H4 (cell line): ENCODE results near the gene NDFIP2. TPM values are rescaled to one million over a fixed set of nuclear protein-coding genes. Genes with fewer than 3 reads are reported as not detected.
A peak's percentile ranks its signal among the peaks of the same experiment; 100 is the strongest.

Experiments used
- DNase-seq: peaks from one replicate; pipeline ENCODE4 v3.0.0-alpha.2; 2015; ENCODE audit warnings: low spot score
- total RNA-seq: library from RNA; depleted of rRNA; stranded (reverse); fragments of >200 nt; shearing (Covaris generic); gene quantifications from 2 replicates; pipeline ENCODE4 v1.2.3, GENCODE V29; 2014

The NDFIP2 gene
- total RNA-seq, 1 experiment from 2014 or later: 28.4 TPM

DNA sequence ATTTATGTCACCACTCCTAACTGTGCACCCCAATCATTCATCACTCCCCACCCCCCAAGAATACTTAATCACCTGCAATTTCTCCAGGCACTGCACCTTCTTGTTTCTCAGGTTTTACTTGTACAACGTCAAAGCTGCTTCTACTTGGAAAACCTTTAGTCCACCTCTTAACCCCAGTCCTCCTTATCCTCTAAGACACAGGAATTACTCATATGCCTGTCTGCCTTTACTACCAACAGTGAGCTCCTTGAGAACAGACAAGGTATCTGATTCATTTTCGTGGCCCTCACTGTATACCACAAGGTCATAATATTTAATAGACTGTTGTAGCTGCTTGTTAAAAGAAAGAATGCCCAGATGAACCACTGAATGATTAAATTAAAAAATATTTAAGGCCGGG is 21.0 kb upstream of the NDFIP2 start:
- no peak for DNase-seq

DNA sequence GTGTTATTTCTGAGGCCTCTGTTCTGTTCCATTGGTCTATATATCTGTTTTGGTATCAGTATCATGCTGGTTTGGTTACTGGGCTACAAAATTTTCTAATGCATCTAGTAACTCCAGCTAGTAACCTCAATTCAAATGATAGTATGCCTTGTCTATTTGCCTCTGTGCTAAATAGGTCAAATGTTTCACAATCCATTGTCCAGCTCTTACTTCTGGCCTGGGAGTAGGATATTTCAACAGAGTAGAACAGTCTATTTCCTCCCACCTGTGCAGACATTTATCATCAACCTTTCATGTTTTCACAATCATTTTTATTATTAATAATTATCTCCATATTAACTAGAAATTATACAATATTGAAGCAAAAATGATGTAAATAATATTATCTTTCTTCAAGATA is 18.1 kb upstream of the NDFIP2 start:
- no peak for DNase-seq

DNA sequence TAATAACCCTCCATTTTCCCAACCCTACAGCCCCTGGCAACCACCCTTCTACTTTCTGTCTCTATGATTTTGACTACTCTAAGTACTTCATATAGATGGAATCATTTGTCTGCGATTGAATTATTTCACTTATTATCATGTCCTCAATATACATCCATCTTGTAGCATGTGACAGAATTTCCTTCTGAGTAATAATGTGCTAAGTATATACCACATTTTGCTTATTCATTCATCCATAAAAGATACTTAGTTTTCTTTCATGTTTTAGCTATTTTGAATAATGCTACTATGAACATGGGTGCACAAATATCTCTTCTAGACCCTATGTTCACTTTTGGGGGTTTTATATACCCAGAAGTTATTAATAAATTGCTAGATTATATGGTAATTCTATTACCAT is 17.4 kb upstream of the NDFIP2 start:
- no peak for DNase-seq

DNA sequence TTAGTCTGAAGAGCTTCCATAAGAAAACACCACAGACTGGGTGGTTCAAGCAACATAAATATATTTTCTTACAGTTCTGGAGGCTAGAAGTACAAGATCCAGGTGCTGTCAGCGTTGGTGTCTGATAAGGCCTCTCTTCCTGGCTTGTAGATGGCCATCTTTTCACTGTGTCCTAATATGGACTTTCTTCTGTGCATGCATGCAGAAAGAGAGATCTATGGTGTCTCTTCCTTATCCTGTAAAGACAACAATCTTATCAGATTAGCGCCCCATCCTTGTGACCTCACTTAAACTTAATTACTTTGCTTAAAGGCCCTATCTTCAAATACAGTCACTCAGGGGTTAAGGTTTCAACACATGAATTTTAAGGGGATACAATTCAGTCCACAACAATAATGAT is 14.1 kb upstream of the NDFIP2 start:
- no peak for DNase-seq

DNA sequence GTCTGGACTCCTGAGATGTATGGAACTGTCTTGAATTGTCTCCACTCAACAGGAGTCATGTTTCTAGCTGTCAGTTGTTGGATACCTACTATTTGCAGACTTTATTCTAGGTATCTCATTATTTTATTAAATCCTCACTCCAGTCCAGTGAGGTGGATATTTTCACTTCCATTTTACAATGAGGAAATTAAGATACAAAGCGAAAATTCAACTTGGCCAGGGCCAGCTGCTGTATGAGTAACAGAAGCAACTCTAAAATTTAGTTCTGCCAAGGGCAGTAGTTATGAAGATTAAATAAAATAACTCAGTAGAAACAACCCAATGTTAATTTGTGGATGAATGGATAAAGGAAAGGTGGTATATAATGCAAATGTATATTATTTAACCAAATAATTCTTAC is 12.6 kb upstream of the NDFIP2 start:
- DNase-seq: no peak

DNA sequence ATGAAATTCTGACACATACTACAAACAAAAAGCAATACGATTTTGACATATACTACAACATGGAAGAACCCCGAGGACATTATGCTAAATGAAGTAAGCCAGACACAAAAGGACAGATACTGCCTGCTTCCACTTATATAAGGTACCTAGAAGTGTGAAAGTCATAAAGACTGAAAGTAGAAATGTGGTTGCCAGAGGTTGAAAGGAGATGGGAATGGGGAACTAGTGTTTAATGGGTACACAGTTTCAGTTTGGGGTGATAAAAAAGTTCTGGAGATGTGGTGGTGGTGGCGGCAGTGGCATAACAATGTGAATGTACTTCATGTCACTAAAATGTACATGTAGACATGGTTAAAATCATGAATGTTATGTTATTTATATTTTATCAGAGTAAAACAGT is 12.1 kb upstream of the NDFIP2 start:
- no peak for DNase-seq

DNA sequence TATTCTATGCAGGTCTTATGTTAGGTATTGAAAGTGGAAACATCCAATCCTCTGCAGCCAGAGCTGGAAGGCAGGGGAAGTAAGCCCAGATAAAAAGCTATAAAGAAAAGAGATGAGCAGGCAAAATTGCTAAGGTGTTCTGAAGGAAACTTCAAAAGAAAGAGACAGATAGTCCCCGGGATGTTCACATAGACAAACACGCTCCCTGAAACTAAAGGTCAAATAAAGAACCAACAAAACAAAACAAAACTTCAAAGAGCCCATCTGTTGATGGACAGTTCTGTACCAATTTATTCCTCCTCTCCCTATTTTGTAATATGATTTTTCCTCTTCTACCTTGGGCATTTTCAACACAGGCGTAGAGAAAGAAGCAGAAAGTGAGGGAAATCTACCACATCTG is 11.3 kb upstream of the NDFIP2 start:
- DNase-seq: no peak

DNA sequence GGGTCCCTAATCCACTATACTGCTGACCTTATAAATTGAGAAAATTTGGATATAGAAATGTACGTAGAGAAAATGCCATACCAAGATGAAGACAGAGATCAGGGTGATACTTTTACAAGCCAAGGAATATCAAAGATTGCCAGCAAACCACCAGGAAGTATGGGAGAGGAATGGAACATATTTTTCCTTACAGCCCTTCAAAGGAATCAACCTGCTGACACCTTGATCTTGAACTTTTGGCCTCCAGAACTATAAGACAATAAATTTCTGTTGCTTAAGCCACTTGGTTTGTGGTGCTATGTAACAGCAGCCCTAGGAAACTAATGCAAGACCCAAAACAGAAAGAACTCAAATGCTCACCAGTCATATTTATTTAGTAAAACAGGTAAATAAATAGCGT is 10.3 kb upstream of the NDFIP2 start:
- DNase-seq: no peak

DNA sequence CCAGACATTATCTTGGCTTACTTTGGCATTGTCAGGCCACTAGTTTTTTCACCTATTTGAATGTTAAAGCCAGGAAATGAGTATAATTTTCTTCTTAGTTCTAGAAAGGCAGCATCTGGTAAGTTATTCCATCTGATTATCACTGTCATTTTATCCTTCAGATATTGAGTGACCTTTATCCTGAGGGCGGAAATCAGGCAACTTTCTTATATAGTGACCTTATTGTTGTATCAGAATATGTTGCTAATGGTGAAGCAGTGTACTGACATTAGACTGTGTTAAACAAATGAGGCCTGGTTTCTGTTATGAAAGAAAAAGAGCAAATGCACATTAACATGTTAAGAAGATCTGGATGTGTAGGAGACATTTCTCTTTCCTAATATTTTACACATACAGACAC is 5.4 kb upstream of the NDFIP2 start:
- DNase-seq: no peak

DNA sequence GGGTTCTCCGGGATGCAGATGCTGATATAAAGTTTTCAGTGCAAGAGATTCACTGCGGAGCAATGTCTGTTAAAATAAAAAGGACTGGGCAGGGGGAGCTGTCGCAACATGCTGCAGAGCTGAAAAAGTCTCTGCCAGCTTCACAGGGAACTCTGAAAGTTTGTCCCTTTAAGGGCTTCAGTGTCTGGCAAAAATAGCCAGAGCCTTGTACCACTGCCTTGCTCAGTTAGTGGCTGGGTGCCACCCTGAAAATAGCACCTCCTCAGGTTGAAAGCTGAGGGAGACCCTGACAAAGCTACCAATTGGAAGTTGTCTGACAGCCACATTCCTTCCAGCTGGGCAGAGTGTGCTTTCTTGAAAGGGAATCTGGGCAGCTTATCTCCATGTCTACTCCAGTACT is 3.0 kb upstream of the NDFIP2 start:
- no peak for DNase-seq

DNA sequence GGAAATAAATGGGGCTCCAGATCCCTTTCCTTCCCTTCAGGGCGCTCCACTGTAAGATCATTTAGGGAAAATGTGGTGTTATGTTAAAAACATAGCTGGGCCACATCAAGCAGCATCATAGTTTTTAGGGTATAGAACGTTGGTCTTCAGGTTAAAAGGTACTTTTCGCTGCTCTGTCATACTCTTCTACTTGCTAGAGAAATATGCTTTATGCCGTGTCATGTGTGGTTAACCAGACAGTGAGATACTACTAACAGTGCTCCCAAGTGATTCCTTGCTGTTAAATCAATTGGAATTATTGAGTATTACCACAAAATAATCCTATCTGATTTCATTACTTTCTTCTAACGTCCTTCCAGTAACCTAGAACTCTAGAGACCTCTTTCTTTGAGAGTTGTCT is 1.1 kb upstream of the NDFIP2 start:
- no peak for DNase-seq

DNA sequence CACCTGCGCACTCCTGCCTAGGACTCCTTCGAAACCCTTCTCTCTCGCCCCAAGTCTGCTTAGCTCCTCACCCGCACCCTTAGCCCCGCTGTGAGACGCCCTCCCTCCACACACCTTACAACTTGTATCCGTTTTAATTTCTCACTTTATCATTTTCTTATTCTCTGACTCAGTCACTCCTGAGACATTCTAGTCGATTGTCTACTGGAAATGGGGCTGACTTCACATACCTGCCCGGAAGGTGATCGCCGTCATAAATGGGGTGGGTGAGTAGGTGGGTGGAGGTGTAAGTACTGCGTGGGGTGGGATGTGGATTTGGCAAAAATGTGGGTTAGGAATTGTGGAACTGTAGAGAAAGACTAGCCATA is 714 bp downstream of the NDFIP2 start:
- no peak for DNase-seq

DNA sequence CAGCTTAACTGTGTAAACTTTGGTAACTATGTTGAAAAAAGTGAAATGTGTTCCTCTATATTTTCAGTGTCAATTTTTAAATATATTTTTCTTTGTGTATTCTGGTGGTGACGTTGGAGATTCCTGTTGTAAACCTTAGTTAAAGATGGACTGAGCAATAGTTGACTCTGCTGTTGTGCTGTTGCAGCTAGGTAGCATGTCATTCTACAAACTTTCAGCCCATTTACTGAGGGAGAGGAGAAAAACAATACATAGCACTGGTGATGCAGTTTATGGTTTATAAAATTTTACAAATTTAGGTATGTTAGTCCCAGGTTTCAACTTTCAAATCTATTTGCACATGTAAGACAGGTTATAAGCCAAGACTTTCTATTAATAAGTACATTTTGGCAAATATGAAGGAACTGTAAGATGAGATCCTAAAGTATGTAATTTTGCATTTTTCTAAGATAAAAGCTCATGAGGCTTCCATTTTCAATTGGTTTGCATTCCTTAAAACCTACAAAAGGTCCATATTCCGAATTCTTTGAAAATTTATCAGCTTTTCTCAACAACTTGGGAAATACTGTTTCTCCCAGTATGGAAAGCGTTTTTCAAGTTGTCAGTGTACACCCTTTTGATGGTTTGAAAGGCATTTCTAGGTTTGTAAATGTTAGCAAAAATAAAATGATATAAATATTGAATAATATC is 1.5 kb downstream of the NDFIP2 start:
- DNase-seq: no peak

DNA sequence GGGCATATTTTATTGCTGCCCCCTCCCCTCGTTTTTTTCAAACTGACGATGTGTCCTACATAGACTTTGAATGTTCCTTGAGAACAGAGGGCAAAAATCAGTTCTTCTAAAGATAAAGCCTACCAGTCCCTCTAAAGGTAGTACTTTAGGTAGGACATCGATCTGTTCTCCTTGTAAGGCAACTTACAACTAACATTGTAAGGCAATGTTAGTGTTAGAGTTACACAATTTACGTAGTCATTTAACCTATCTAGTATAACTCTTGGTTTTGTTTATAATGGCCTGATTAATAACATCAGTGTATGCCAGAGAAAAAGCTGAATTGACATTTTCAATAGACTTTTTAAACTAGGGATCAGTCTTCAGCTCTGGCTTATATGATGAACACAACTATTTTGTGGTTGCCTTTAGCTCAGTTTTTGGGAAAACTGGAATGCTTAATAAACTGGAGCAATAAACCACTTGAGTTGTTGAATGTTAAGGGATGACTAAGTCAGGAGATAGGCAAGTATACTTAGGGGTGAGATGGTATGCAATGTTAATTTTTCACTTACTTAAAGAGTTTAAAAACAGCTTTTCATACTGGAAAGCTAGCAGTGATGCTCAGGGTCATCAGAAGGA is 2.2 kb downstream of the NDFIP2 start:
- no peak for DNase-seq

DNA sequence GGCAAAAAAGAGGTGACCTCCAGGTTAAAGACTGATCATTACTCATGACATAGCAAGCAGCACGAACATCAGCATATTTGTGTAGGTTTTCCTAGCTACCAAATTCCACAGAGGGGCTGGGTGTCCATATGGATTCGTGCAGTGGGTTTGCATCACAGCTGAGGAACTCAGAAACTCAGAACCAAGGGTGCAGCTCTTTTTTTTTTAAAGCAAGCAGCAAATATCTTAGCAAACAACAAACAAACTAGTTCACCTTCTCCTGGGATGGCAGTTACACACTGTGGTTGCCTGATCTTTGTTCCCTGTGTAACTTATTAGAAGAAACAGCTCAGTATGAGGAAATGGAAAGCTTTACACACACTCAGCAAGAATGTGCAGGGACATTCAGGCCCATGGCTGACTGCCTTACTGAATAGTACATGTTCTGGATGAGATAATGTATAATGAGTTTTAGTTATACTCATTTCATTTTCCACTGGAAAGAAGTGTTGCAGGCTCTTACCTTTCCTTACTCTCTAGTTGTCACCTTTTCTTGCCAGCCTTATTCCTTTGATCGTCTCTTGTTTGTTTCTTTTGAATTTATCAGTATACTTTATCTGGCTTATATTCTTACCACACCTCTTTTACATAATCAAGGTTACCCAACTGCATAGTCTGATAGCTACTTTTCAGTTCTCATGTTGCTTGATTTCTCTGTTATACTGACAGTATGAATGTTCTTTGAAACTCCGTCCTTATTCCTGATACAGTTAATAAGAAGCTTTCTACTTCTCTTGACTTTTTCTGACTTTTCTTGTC is 4.3 kb downstream of the NDFIP2 start:
- peak; percentile 21 for DNase-seq

DNA sequence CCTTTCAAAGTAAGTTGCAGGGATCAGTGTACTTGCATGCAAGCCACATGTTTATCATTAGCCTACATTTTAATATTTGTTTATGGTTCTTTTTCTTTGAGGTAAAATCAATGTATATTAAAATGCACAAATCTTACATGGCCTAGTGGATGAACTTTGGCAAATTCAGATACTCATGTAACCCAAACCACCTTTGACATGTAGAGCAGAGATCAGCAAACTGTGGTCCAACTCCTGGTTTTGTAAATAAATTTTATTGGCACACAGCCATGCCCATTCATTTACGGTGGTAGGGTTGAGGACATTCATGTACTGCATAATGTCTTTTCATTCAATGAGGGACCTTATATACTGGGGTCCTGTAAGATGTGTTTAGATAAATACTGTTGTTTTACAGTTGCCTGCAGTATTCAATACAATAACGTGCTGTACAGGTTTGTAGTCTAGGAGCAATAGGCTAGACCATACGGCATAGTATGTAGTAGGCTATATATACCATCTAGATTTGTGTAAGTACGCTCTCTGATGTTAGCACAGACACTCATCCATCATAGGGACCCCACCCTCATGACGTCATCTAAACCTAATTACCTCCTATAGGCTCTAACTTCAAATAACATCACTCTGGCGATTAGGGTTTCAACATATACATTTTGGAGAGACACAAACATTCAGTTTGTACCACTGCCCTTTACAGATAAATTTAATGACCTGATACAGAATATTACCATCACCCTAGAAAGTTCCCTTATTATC is 5.7 kb downstream of the NDFIP2 start:
- DNase-seq: no peak

DNA sequence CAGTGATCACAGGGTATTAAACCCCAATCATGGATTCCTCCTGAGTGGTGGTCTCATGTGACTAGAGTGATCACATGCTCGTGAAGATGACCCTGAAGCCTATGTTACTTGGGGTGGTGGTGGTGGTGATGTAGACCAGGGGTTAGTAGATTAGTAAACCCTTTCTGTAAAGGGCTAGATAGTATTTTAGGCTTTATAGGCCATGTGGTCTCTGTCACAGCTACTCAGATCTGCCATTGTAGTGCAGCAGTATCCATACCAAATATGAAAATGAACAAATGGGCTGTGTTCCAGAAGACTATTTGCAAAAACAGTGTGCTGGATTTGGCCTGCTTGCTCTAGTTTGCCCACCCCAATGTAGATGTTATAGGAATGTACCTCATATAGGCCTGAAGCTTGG is 9.4 kb downstream of the NDFIP2 start:
- DNase-seq: no peak

DNA sequence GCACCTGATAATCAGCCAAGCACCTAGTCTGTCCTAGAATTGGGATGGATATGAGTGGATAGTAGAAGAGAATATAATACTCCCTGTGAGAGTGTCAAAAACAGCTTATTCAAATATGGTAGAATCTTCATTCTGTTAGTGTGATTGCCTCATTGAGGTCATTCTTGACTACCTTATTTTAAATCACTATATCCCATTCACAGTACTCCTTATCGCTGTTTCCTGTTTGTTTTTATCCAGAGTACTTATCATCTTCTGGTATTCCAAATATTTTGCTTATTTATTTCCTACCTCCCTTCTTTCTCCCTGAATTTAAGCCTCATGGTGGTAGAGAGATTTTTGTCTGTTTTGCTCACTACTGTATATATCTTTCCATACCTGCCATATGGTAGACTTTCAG is 9.9 kb downstream of the NDFIP2 start:
- DNase-seq: no peak

DNA sequence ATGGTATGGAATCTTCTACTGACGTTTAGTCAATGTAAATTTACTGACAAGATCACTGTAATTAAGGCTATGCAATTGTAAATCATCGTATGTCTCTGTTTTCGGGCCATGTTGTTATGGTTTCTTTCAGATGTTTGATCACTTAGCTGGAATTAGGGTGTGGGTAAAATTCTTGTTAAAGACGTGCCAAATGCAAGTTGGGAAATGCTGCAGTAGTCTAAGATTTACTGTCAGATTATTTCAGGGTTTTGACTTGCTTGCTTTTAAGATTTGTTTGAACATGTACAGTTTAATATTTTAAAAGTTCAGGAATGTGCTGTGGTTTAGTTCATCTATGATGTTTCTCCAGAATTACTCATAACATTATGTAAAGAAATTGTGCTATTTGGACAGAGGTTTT is 10.8 kb downstream of the NDFIP2 start:
- no peak for DNase-seq

DNA sequence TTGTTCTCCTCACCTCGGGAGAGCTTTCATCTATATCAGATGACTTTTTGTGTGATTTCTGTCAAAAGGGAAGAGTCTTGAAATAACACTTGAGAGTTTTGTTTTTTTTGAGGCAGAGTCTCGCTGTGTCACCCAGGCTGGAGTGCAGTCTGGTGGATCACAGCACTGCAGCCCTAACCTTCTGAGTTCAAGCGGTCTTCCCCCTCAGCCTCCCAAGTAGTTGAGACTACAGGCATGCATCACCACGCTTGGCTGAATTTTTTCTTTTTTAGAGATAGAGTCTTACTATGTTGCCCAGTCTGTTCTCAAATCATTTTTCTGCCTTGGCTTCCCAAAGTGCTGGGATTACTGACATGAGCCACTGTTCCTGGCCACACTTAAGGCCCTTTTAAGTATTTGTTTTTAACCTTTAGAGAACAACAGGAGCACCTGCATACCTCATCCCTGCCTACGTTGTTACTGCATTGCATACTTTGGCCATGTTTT is 11.4 kb downstream of the NDFIP2 start:
- no peak for DNase-seq

DNA sequence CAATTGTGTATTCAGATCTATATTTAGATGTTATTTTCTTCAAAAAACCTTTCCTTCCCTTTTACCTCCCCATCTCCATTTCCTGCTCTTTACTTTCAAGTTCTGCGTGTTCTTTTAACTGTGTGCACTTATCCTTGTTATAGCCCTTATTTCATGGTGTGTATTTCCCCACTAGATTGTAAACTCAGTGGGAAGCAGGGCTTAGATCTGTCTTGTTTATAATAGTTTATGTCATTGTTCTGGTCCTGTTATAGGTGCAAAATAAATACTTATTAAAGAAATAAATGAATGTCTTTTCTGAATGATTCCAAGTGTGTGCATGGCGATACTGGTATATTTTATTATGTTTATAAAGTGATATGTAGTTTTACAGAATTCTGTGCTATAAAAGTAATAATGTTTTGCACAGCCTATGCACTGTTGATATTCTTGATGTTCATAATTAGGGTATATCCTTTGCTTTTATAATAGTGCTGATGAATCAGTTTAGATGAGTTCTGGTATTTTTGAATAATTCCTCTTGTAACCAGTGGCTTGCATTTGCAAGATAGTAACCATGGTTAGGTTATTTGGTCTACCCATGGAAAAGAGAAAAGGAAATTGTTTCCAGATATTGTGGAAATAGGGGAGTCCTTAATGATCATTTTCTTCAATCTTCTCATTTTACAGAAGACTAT is 12.1 kb downstream of the NDFIP2 start:
- no peak for DNase-seq

DNA sequence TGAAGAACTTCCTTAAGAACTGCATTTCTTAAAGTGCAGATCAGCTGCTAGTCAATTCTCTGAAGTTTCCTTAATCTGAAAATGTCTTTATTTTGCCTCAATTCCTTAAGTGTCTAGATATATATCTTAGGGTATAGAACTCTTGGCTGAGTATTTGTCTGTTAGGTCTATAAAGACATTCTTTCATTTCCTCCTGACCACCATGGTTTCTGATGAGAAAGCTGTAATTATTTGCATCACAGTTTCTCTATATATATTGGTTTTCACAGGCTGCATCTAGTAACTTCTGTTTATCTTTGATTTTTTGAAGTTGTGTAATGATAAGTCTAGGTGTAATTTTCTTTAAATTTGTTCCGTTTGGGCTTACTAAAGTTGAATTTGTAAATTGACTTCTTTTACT is 15.2 kb downstream of the NDFIP2 start:
- no peak for DNase-seq
